Omental fat pad (tissue), 4 donors: ENCODE data around the gene ZHX3. TPM values are rescaled to one million over a fixed set of nuclear protein-coding genes. Genes with fewer than 3 reads are reported as not detected.

Source experiments
- ATAC-seq: fragments of 150-250 bp; one replicate; pipeline ENCODE4 v1.9.1; 2016; ENCODE audit warnings: mild to moderate bottlenecking, moderate library complexity; ENCODE audit not compliant: low FRiP score
- DNase-seq: peaks from one replicate; pipeline ENCODE4 v3.0.0-alpha.2; 2019; ENCODE audit warnings: low spot score
- total RNA-seq, 4 donors: library from RNA; depleted of rRNA; stranded (reverse); fragments of >200 nt; gene quantifications; one replicate each; pipeline ENCODE4 v1.1.0, GENCODE V29; 2016
- TF ChIP-seq, protein P1 (sequence below), 3 donors: fragments of 450-650 bp; IDR thresholded peaks; one replicate each; pipeline ENCODE4 v1.5.1; 2016 to 2017; ENCODE audit warnings: antibody characterized with exemption in 3 of 3, mild to moderate bottlenecking in 3 of 3, moderate library complexity in 2 of 3

ZHX3 gene
- total RNA-seq, 4 donors from 2014 or later = 22.6 to 54.5 (median 45.0) TPM

- ATAC-seq (no peak), DNase-seq (no peak)
- TF ChIP-seq, protein P1, sequence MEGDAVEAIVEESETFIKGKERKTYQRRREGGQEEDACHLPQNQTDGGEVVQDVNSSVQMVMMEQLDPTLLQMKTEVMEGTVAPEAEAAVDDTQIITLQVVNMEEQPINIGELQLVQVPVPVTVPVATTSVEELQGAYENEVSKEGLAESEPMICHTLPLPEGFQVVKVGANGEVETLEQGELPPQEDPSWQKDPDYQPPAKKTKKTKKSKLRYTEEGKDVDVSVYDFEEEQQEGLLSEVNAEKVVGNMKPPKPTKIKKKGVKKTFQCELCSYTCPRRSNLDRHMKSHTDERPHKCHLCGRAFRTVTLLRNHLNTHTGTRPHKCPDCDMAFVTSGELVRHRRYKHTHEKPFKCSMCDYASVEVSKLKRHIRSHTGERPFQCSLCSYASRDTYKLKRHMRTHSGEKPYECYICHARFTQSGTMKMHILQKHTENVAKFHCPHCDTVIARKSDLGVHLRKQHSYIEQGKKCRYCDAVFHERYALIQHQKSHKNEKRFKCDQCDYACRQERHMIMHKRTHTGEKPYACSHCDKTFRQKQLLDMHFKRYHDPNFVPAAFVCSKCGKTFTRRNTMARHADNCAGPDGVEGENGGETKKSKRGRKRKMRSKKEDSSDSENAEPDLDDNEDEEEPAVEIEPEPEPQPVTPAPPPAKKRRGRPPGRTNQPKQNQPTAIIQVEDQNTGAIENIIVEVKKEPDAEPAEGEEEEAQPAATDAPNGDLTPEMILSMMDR (IDR thresholded peaks at IDR 0.05) = no peak
Observed at GRCh38 chr20:41277049-41277448, 40.5 kb downstream of the ZHX3 start.

DNA sequence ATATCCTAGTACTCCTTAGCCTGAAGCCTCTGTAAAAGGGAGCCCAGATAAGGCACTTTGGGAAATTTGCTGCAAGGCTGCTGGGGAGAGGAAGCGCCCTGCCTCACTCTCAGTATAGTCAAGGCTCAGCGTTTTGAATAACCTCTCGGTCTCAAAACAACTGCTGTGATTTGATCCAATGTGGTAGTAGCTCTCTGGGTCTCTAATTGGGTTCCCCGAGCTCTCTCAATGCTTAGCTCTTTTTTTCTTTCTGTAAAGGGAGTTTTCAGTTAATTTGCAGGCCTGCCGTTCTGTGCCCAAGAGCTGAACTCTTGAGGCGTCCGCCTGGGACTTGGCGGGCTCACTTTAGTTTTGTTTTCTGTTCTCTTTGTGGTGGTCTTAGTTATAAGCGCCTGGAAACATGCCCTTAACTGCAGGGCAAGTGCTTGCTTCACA is 41.2 kb downstream of the ZHX3 start:
- DNase-seq (no peak), ATAC-seq (no peak)
- TF ChIP-seq, protein P1 (IDR thresholded peaks at IDR 0.05) = no peak

DNA sequence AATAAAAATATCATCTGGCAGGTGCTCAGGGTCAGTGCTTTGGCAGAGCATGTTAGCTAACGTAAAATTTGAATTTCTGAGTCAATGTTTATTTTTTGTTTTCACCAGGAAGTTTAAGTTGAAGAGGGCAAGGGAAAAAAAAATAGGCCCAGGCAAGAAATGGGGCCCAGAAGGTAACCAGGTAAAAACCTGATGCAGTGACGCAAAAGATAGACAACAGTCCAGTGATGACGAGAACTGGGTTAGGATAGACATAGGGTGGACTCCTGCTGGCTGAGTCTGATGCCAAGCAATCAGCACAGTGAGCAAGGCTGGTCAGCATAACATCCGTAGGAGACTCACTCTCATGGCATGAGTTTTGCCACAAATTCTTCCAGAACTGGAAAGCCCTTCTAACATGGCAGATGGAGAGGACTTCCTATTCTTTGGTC is 42.2 kb downstream of the ZHX3 start:
- TF ChIP-seq, protein P1 (IDR thresholded peaks at IDR 0.05) = no peak
- DNase-seq (no peak), ATAC-seq (no peak)

- DNase-seq (no peak), ATAC-seq (no peak)
- TF ChIP-seq, protein P1 (IDR thresholded peaks at IDR 0.05) = no peak
Observed at GRCh38 chr20:41274152-41274551, 43.4 kb downstream of the ZHX3 start.

GRCh38 chr20:41273445-41273844 is 44.1 kb downstream of the ZHX3 start:
- DNase-seq (no peak), ATAC-seq (no peak)
- TF ChIP-seq, protein P1 (IDR thresholded peaks at IDR 0.05) = no peak

- DNase-seq (no peak), ATAC-seq (no peak)
- TF ChIP-seq, protein P1 (IDR thresholded peaks at IDR 0.05) = no peak
Observed at GRCh38 chr20:41272339-41272738, 45.2 kb downstream of the ZHX3 start.

DNA sequence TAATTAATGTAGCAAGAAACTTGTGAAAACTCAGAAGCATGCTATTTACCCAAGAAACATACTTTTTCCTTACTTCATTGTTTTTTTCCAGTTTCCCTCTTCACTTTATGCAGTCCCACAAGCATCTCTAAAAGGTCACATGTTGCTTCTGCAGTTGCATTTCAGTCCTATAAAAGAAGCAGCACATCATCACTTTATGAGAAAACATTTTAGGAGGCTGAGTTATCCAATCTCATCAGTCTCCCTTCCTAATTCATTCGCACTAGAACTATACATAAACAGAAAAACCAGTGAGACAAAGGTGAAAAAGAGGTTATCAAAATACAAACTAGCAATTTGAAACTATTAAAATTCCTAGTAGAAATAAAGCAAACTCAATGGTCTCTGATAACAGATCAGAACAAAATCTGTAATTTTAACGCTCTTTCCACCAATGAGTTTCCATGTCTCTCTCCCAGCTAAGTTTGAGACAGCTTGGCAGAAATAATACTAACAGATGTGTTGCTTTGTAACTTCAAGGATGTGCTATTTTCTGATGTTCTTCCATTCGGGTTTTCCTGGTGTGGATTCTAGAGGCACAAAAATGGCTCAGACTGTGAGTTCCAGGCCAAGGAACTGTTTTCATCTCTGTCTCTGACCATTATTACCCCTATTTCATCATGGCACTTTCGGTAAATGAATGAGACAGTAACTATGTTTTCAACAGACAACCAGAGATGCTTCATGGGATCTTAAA is 48.4 kb downstream of the ZHX3 start:
- DNase-seq (no peak), ATAC-seq (no peak)
- TF ChIP-seq, protein P1 (IDR thresholded peaks at IDR 0.05) = no peak
